Sigmoid colon (tissue), 7 donors: Measurements from ENCODE around the gene CRYBG1. TPM values are rescaled to one million over a fixed set of nuclear protein-coding genes. Genes with fewer than 3 reads are reported as not detected.

ENCODE experiments used
- DNase-seq: peaks from one replicate; pipeline ENCODE4 v3.0.0-alpha.2; 2019
- H3K27ac ChIP-seq, 4 donors: fragments of 200-600 bp; sonication (generic); one replicate each; pipeline ENCODE4 v1.5.1; 2016 to 2019; ENCODE audit warnings: mild to moderate bottlenecking in 1 of 4
- H3K27me3 ChIP-seq, 3 donors: fragments of 200-600 bp; sonication (generic); one replicate each; pipeline ENCODE4 v1.5.1; 2019; ENCODE audit warnings: mild to moderate bottlenecking in 1 of 3
- H3K36me3 ChIP-seq, 4 donors: fragments of 200-600 bp; sonication (generic); one replicate each; pipeline ENCODE4 v1.5.1; 2016 to 2019
- H3K4me1 ChIP-seq, 4 donors: fragments of 200-600 bp; sonication (generic); one replicate each; pipeline ENCODE4 v1.5.1; 2017 to 2019
- H3K4me3 ChIP-seq, 4 donors: fragments of 200-600 bp; sonication (generic); one replicate each; pipeline ENCODE4 v1.5.1; 2017 to 2019; ENCODE audit warnings: mild to moderate bottlenecking in 2 of 4, moderate library complexity in 1 of 4
- H3K9me3 ChIP-seq, 4 donors: fragments of 200-600 bp in 3 of 4; sonication (generic) in 3 of 4; one replicate each; pipeline versions ENCODE4 v1.5.1 to v1.6.1; 2013 to 2019
- EP300 ChIP-seq, 4 donors: sonication (generic); formaldehyde crosslinking; IDR thresholded peaks; one replicate each; pipeline ENCODE4 v1.6.1; 2017; ENCODE audit warnings: antibody characterized with exemption in 4 of 4
- POLR2A ChIP-seq, 2 donors: fragments of 450-650 bp; IDR thresholded peaks; one replicate each; pipeline ENCODE4 v1.6.1; 2016; ENCODE audit warnings: antibody characterized with exemption in 2 of 2, mild to moderate bottlenecking in 2 of 2, moderate library complexity in 2 of 2
- POLR2AphosphoS5 ChIP-seq, 4 donors: sonication (generic); formaldehyde crosslinking; IDR thresholded peaks; one replicate each; pipeline ENCODE4 v1.6.1; 2017; ENCODE audit warnings: antibody characterized with exemption in 4 of 4
- WGBS, 2 donors: extraction: QIAGEN DNeasy Blood & Tissue Kit; methylation state at CpG; one replicate each; pipeline ENCODE4 v1.1.7; 2013; 5-methylcytosine and 5-hydroxymethylcytosine counted together
- intact Hi-C: fragments of 100-400 bp; cut with DNase I; formaldehyde crosslinking; loops from one replicate; pipeline ENCODE4 v1.15.1; 2023
- polyA plus RNA-seq, 3 donors: library from polyadenylated mRNA; stranded (reverse); fragments of 200-250 nt; gene quantifications; one replicate each; pipeline ENCODE4 v1.2.3, GENCODE V29; 2013
- total RNA-seq, 4 donors: library from RNA; depleted of rRNA; stranded (reverse); fragments of >200 nt; gene quantifications; one replicate each; pipeline ENCODE4 v1.1.0, GENCODE V29; 2016
- TF ChIP-seq, protein P1 (sequence below), 4 experiments: fragments of 450-650 bp in 3 of 4; fragments of 200-600 bp in 1 of 4; IDR thresholded peaks; one replicate each; pipeline ENCODE4 v1.5.1; 2016 to 2019; ENCODE audit warnings: antibody characterized with exemption in 4 of 4, mild to moderate bottlenecking in 3 of 4, moderate library complexity in 2 of 4
- donor health status: healthy with polysubstance abuse.
- donor health status: Bipolar disorder and iron deficiency.
- donor health status: healthy.

Gene CRYBG1
- total and polyA plus RNA-seq, 7 donors, result 5.8 to 26.5 (median 10.2) TPM

DNA sequence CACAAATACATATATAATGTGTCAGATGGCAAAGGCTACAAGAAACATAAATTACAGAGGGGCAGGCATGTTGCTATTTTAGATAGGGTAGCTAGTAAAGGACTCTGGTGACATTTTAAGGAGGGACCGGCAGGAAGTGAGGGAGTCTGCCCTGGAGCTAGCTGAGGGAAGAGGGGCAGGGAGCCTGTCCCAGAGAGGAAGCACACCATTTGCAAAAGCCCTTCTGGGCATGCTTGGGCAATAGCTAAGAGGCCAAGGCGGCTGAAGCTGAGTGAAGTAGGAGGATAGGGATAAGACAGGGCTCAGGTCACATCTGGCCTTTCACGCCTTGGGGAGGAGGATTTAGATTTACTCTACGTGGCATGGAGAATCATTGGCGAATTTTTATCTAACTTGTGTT lies 172.5 kb downstream of the CRYBG1 start:
- H3K4me1 ChIP-seq, result no peaks in the 10 kb centered on the region
- WGBS, 2 donors, result 94 to 96% methylated on average over 5 of the region's 5 CpGs
- no peak for TF ChIP-seq EP300 (IDR thresholded peaks at IDR 0.05)
- TF ChIP-seq POLR2A (IDR thresholded peaks at IDR 0.05), result no peak
- TF ChIP-seq, protein P1, sequence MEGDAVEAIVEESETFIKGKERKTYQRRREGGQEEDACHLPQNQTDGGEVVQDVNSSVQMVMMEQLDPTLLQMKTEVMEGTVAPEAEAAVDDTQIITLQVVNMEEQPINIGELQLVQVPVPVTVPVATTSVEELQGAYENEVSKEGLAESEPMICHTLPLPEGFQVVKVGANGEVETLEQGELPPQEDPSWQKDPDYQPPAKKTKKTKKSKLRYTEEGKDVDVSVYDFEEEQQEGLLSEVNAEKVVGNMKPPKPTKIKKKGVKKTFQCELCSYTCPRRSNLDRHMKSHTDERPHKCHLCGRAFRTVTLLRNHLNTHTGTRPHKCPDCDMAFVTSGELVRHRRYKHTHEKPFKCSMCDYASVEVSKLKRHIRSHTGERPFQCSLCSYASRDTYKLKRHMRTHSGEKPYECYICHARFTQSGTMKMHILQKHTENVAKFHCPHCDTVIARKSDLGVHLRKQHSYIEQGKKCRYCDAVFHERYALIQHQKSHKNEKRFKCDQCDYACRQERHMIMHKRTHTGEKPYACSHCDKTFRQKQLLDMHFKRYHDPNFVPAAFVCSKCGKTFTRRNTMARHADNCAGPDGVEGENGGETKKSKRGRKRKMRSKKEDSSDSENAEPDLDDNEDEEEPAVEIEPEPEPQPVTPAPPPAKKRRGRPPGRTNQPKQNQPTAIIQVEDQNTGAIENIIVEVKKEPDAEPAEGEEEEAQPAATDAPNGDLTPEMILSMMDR (IDR thresholded peaks at IDR 0.05), result no peak
- no peak for TF ChIP-seq POLR2AphosphoS5 (IDR thresholded peaks at IDR 0.05)
- intact Hi-C loops, result no loop called here
- H3K27ac ChIP-seq, result no peak overlapping the region
- DNase-seq, result no peak
- H3K4me3 ChIP-seq, result no peak overlapping the region
- H3K27me3 ChIP-seq, result no peaks in the 10 kb centered on the region
- H3K9me3 ChIP-seq, result no peaks in the 10 kb centered on the region
- H3K36me3 ChIP-seq, result no peaks in the 10 kb centered on the region

DNA sequence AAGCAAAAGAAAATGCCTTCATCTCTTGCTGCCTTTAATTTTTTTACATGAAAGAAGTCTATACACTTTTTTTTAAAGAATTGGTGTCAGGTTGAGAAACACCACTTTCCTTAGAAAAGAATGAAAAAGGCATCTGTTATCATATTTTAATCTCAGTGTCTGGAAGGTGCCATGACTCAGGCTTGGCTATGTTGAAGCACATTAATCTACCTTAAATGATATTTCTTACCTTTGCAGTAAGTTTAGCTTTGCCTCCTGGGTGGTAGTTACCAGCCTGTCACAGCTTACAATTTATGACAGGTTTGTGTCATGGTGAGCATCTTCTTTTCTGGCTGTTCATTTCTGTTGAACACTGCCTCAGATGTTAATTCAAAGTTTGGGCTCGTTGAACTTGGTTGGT lies 173.5 kb downstream of the CRYBG1 start:
- TF ChIP-seq EP300 (IDR thresholded peaks at IDR 0.05), result no peak
- TF ChIP-seq, protein P1 (IDR thresholded peaks at IDR 0.05), result no peak
- TF ChIP-seq POLR2AphosphoS5 (IDR thresholded peaks at IDR 0.05), result no peak
- no peak for TF ChIP-seq POLR2A (IDR thresholded peaks at IDR 0.05)
- intact Hi-C loops, result no loop called here

DNA sequence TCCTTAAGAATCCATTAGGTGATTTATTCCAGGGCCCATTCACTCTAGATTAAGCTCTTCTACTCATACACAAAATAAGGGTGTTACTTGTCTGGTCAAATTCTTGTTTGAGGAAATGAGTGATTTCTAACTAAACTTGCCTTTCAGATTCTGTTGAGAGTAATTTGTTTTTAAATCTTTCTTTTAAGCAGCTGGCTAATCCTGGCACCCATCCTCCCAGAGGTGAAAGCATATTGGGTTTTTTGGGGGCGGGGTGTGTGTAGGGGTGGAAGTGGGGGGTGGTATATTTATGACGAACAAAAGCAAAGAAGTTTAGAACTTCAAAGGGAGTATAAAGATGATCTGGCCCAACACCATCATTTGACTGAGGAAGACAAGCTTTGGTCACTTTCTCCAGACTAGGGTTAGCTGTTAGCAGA lies 174.1 kb downstream of the CRYBG1 start:
- H3K4me3 ChIP-seq, result no peak overlapping the region

More for the DNA sequence above, 173.5 kb downstream of the CRYBG1 start:
- no peaks in the 10 kb centered on the region for H3K4me1 ChIP-seq
- no peaks in the 10 kb centered on the region for H3K36me3 ChIP-seq
- H3K9me3 ChIP-seq, result no peaks in the 10 kb centered on the region
- H3K27ac ChIP-seq, result no peak overlapping the region
- H3K4me3 ChIP-seq, result no peak overlapping the region
- DNase-seq, result no peak
- WGBS, 2 donors, result 86 to 88% methylated on average over 1 of the region's 1 CpG
- H3K27me3 ChIP-seq, result no peaks in the 10 kb centered on the region

DNA sequence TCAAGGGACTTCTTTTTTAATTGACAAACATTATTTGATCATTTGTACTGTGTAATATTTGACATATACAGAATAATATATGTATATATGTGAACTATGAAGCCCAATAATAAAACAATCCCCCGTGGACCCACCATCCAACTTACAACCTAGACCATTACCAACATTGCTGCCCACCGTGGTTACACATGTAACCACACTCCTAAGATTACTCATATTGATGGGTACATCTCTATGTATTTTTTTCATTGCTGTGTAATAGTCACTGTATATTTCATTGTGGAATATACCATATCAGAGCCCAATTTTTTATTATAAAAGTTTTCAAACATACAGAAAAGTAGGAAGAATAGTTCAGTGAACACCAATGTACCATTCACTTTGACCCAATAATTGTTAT lies 174.5 kb downstream of the CRYBG1 start:
- 86 to 87% methylated on average over 2 of the region's 2 CpGs for WGBS, 2 donors
- no peak for DNase-seq
- Histone ChIP-seq H3K9me3 (no peaks in the 10 kb centered on the region), H3K4me1 (no peaks in the 10 kb centered on the region), H3K4me3 (no peak overlapping the region), H3K36me3 (no peaks in the 10 kb centered on the region), H3K27me3 (no peaks in the 10 kb centered on the region), H3K27ac (no peak overlapping the region)
- intact Hi-C loops, result no loop called here
- TF ChIP-seq POLR2A (IDR thresholded peaks at IDR 0.05) (no peak), EP300 (IDR thresholded peaks at IDR 0.05) (no peak), POLR2AphosphoS5 (IDR thresholded peaks at IDR 0.05) (no peak)
- TF ChIP-seq, protein P1 (IDR thresholded peaks at IDR 0.05), result no peak

More for the DNA sequence above, 174.1 kb downstream of the CRYBG1 start:
- TF ChIP-seq POLR2AphosphoS5 (IDR thresholded peaks at IDR 0.05) (no peak), POLR2A (IDR thresholded peaks at IDR 0.05) (no peak), EP300 (IDR thresholded peaks at IDR 0.05) (no peak)
- TF ChIP-seq, protein P1 (IDR thresholded peaks at IDR 0.05), result no peak
- intact Hi-C loops, result no loop called here
- 61 to 73% methylated on average over 2 of the region's 2 CpGs for WGBS, 2 donors
- no peak for DNase-seq
- no peak overlapping the region for H3K27ac ChIP-seq
- no peaks in the 10 kb centered on the region for H3K27me3 ChIP-seq
- H3K36me3 ChIP-seq, result no peaks in the 10 kb centered on the region
- no peaks in the 10 kb centered on the region for H3K4me1 ChIP-seq
- H3K9me3 ChIP-seq, result no peaks in the 10 kb centered on the region

DNA sequence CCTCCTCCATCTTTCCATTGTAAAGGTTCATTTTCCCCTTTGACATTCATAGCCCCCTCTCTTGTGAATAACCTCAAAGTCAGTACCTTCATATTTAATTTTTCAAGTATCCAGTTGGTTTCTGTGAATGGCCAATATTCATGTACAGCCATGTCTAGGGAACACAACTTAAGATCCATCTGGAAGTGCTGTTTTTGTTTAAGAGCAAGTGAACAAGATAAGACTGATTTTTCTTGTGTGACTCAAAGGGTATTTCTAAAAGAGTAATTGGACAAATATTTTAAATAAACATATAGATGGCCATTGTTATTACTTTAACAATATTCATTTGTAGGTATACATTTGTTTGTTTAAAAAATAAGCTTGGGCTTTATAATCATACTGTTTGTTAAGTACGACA lies 175.8 kb downstream of the CRYBG1 start:
- TF ChIP-seq POLR2AphosphoS5 (IDR thresholded peaks at IDR 0.05) (no peak), EP300 (IDR thresholded peaks at IDR 0.05) (no peak), POLR2A (IDR thresholded peaks at IDR 0.05) (no peak)
- TF ChIP-seq, protein P1 (IDR thresholded peaks at IDR 0.05), result no peak
- Histone ChIP-seq H3K27ac (no peak overlapping the region), H3K4me3 (no peak overlapping the region), H3K36me3 (no peaks in the 10 kb centered on the region), H3K27me3 (no peaks in the 10 kb centered on the region), H3K4me1 (no peaks in the 10 kb centered on the region), H3K9me3 (no peaks in the 10 kb centered on the region)
- intact Hi-C loops, result no loop called here
- DNase-seq, result no peak
- 31 to 85% methylated on average over 1 of the region's 1 CpG for WGBS, 2 donors
